WTC11 (cell line): ENCODE data around the gene RALA. TPM values are rescaled to one million over a fixed set of nuclear protein-coding genes. Genes with fewer than 3 reads are reported as not detected.

Experiments
- ATAC-seq: fragments of 200-7000 bp; cut with Tn5 transposase; 2 replicates; pipeline ENCODE4 v1.10.0; 2021; ENCODE audit warnings: mild to moderate bottlenecking, moderate library complexity
- CTCF ChIA-PET: fragments of 300-600 bp; sonication (Branson Sonifier 250); formaldehyde crosslinking; loops from one replicate; lab custom pipeline; 2021; ENCODE audit warnings: antibody characterized with exemption; lab: Charles Lee
- POLR2A ChIA-PET: fragments of 350-600 bp; sonication (Branson Sonifier 250); formaldehyde crosslinking; loops from one replicate; lab custom pipeline; 2021; ENCODE audit warnings: antibody characterized with exemption; lab: Charles Lee
- DNase-seq: peaks from one replicate; pipeline ENCODE4 v3.0.0; 2021; ENCODE audit warnings: low spot score
- H3K27ac Mint-ChIP-seq: 2 replicates; pipeline ENCODE4 v1.8.0; 2021; ENCODE audit warnings: mixed read lengths
- H3K27me3 Mint-ChIP-seq: 2 replicates; pipeline ENCODE4 v1.8.0; 2021; ENCODE audit warnings: low read depth, mild to moderate bottlenecking, moderate library complexity, mixed read lengths
- H3K36me3 Mint-ChIP-seq: 2 replicates; pipeline ENCODE4 v1.8.0; 2021; ENCODE audit warnings: mixed read lengths
- H3K4me1 Mint-ChIP-seq: 2 replicates; pipeline ENCODE4 v1.8.0; 2022; ENCODE audit warnings: mixed read lengths
- H3K4me3 Mint-ChIP-seq: 2 replicates; pipeline ENCODE4 v1.8.0; 2021; ENCODE audit warnings: mild to moderate bottlenecking, moderate library complexity, mixed read lengths
- H3K9me3 Mint-ChIP-seq: 2 replicates; pipeline ENCODE4 v1.8.0; 2021; ENCODE audit warnings: mixed read lengths
- CREB1 ChIP-seq: sonication (generic); formaldehyde crosslinking; IDR thresholded peaks from 2 replicates; pipeline ENCODE4 v1.8.0; 2023; ENCODE audit warnings: mild to moderate bottlenecking, missing genetic modification reagents
- ESRRA ChIP-seq: sonication (generic); formaldehyde crosslinking; IDR thresholded peaks from 2 replicates; pipeline ENCODE4 v1.8.1; 2022; ENCODE audit warnings: mild to moderate bottlenecking, missing genetic modification reagents, borderline replicate concordance
- HMGA2 ChIP-seq: fragments of 250-450 bp; sonication (Bioruptor Pico); IDR thresholded peaks from 2 replicates; pipeline ENCODE4 v1.4.0; 2021; ENCODE audit warnings: mild to moderate bottlenecking, moderate library complexity
- IRF2 ChIP-seq: sonication (generic); formaldehyde crosslinking; IDR thresholded peaks from 2 replicates; pipeline ENCODE4 v1.8.0; 2022; ENCODE audit warnings: low read depth, missing genetic modification reagents, borderline replicate concordance
- NFE2L1 ChIP-seq: sonication (generic); formaldehyde crosslinking; IDR thresholded peaks from 2 replicates; pipeline ENCODE4 v1.8.1; 2023; ENCODE audit warnings: missing genetic modification reagents
- SP1 ChIP-seq: sonication (generic); formaldehyde crosslinking; conservative IDR thresholded peaks from 2 replicates; pipeline ENCODE4 v1.8.1; 2022; ENCODE audit warnings: missing genetic modification reagents
- TEAD4 ChIP-seq: sonication (generic); formaldehyde crosslinking; IDR thresholded peaks from 2 replicates; pipeline ENCODE4 v1.8.0; 2022; ENCODE audit warnings: mild to moderate bottlenecking, missing genetic modification reagents
- TP53 ChIP-seq: sonication (generic); formaldehyde crosslinking; IDR thresholded peaks from 2 replicates; pipeline ENCODE4 v1.8.1; 2023; ENCODE audit warnings: mild to moderate bottlenecking, missing genetic modification reagents
- ZNF263 ChIP-seq: sonication (generic); formaldehyde crosslinking; IDR thresholded peaks from 2 replicates; pipeline ENCODE4 v1.8.1; 2022; ENCODE audit warnings: low read depth, mild to moderate bottlenecking, moderate library complexity, missing genetic modification reagents
- ZNF317 ChIP-seq: sonication (generic); formaldehyde crosslinking; IDR thresholded peaks from 2 replicates; pipeline ENCODE4 v1.8.1; 2023; ENCODE audit warnings: low read depth, mild to moderate bottlenecking, moderate library complexity, missing genetic modification reagents, borderline replicate concordance
- ZNF416 ChIP-seq: fragments of 250-450 bp; sonication (Bioruptor Pico); IDR thresholded peaks from 2 replicates; pipeline ENCODE4 v1.9.0; 2021; ENCODE audit warnings: mild to moderate bottlenecking, inconsistent platforms
- total RNA-seq: library from RNA; stranded (reverse); gene quantifications from 3 replicates; pipeline ENCODE4 v1.2.3, GENCODE V29; 2021
- TF ChIP-seq, protein P1 (sequence below): sonication (generic); formaldehyde crosslinking; IDR thresholded peaks from 2 replicates; pipeline ENCODE4 v1.8.0; 2022; ENCODE audit warnings: missing genetic modification reagents
- TF ChIP-seq, protein P2 (sequence below): fragments of 250-450 bp; sonication (Bioruptor Pico); conservative IDR thresholded peaks from 2 replicates; pipeline ENCODE4 v1.9.0; 2021; ENCODE audit warnings: mild to moderate bottlenecking
- TF ChIP-seq, protein P3 (sequence below): fragments of 200-600 bp; IDR thresholded peaks from 2 replicates; pipeline ENCODE4 v1.8.0; 2022; ENCODE audit warnings: antibody characterized with exemption
- TF ChIP-seq, protein P4 (sequence below): sonication (generic); formaldehyde crosslinking; IDR thresholded peaks from 2 replicates; pipeline ENCODE4 v1.8.1; 2023; ENCODE audit warnings: mild to moderate bottlenecking, missing genetic modification reagents, moderate library complexity
- TF ChIP-seq, protein P5 (sequence below): fragments of 250-450 bp; sonication (Bioruptor Pico); IDR thresholded peaks from 2 replicates; pipeline ENCODE4 v1.9.0; 2021; ENCODE audit warnings: mild to moderate bottlenecking
- TF ChIP-seq, protein P6 (sequence below): fragments of 250-450 bp; sonication (Bioruptor Pico); IDR thresholded peaks from 2 replicates; pipeline ENCODE4 v1.9.0; 2021; ENCODE audit warnings: mild to moderate bottlenecking
- TF ChIP-seq, protein P7 (sequence below): sonication (generic); formaldehyde crosslinking; conservative IDR thresholded peaks from 2 replicates; pipeline ENCODE4 v1.8.1; 2022; ENCODE audit warnings: mild to moderate bottlenecking, missing genetic modification reagents
- TF ChIP-seq, protein P8 (sequence below): sonication (generic); formaldehyde crosslinking; IDR thresholded peaks from 2 replicates; pipeline ENCODE4 v1.8.1; 2023; ENCODE audit warnings: mild to moderate bottlenecking, moderate library complexity, missing genetic modification reagents

The RALA gene
- total RNA-seq, 1 experiment from 2014 or later, result 57.3 TPM

DNA sequence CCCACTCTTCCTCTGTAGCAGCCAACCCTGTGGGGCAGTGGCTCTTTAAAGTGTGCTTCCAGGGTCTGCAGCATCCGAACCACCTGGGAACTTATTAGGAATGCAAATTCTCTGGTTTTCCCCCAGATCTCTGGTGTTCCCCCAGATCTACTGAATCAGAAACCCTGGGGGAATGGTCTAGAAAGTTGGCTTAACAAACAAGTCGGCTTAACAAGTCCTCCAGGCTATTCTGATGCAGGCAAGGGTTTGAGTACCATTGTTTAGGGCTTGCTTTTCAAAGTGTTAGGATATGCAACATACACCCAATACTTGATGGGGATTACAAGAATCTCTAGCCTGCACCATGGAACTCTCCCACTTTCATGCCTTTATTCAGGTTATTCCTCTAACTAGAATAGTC is 126.3 kb downstream of the RALA start:
- ATAC-seq, result peak; percentile 15
- DNase-seq, result no peak
- Mint-ChIP-seq H3K9me3 (peaks cover 15% of the 10 kb centered on the region), H3K4me1 (peaks cover 43% of the 10 kb centered on the region), H3K4me3 (no peak overlapping the region), H3K27me3 (no peaks in the 10 kb centered on the region), H3K27ac (peak overlapping the region; percentile 18; the same call in 1 of the 2 replicates), H3K36me3 (peaks cover 16% of the 10 kb centered on the region)
- ChIA-PET POLR2A (no interaction called here), CTCF (interaction anchor here (1.7 kb wide), 1 partner anchor 8 kb away, joined by 6 read pairs; no protein-coding TSS in a partner anchor)
- TF ChIP-seq, protein P1, sequence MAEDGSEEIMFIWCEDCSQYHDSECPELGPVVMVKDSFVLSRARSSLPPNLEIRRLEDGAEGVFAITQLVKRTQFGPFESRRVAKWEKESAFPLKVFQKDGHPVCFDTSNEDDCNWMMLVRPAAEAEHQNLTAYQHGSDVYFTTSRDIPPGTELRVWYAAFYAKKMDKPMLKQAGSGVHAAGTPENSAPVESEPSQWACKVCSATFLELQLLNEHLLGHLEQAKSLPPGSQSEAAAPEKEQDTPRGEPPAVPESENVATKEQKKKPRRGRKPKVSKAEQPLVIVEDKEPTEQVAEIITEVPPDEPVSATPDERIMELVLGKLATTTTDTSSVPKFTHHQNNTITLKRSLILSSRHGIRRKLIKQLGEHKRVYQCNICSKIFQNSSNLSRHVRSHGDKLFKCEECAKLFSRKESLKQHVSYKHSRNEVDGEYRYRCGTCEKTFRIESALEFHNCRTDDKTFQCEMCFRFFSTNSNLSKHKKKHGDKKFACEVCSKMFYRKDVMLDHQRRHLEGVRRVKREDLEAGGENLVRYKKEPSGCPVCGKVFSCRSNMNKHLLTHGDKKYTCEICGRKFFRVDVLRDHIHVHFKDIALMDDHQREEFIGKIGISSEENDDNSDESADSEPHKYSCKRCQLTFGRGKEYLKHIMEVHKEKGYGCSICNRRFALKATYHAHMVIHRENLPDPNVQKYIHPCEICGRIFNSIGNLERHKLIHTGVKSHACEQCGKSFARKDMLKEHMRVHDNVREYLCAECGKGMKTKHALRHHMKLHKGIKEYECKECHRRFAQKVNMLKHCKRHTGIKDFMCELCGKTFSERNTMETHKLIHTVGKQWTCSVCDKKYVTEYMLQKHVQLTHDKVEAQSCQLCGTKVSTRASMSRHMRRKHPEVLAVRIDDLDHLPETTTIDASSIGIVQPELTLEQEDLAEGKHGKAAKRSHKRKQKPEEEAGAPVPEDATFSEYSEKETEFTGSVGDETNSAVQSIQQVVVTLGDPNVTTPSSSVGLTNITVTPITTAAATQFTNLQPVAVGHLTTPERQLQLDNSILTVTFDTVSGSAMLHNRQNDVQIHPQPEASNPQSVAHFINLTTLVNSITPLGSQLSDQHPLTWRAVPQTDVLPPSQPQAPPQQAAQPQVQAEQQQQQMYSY (CRISPR knock-in tag), result no peak
- TF ChIP-seq ESRRA (CRISPR knock-in tag) (no peak), IRF2 (CRISPR knock-in tag) (no peak), TP53 (CRISPR knock-in tag) (no peak), NFE2L1 (CRISPR knock-in tag) (no peak), ZNF317 (no peak), SP1 (CRISPR knock-in tag) (no peak), ZNF263 (CRISPR knock-in tag) (no peak), TEAD4 (CRISPR knock-in tag) (no peak), HMGA2 (CRISPR knock-in tag) (no peak), CREB1 (CRISPR knock-in tag) (no peak), ZNF416 (CRISPR knock-in tag) (no peak)
- TF ChIP-seq, protein P2, sequence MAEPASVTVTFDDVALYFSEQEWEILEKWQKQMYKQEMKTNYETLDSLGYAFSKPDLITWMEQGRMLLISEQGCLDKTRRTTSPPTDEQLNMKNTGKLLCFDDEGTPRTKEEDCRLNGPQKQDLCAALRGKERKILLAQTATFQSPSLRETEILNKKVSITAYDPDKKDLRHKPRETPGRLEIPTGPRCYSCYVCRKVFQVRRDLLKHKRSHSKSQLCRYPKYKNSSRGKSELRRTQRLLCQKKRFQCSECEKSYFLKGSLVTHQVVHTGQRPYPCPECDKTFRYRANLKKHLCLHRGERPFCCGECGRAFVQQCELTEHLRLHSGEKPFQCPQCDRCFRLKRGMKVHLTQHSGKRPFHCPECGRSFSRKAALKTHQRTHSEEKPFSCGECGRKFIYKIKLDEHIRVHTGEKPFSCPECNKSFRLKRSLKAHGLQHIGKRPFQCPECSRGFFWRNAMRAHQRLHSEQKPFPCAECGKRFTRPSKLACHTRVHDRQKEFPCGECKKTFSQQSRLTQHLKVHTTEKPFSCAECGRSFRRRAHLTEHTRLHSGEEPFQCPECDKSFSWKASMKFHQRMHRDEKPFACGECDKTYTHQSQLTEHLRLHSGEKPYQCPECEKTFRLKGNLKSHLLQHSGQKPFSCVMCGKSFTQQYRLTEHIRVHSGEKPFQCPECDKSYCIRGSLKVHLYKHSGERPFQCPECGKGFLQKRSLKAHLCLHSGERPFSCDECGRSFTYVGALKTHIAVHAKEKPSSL, result no peak
- TF ChIP-seq, protein P3, sequence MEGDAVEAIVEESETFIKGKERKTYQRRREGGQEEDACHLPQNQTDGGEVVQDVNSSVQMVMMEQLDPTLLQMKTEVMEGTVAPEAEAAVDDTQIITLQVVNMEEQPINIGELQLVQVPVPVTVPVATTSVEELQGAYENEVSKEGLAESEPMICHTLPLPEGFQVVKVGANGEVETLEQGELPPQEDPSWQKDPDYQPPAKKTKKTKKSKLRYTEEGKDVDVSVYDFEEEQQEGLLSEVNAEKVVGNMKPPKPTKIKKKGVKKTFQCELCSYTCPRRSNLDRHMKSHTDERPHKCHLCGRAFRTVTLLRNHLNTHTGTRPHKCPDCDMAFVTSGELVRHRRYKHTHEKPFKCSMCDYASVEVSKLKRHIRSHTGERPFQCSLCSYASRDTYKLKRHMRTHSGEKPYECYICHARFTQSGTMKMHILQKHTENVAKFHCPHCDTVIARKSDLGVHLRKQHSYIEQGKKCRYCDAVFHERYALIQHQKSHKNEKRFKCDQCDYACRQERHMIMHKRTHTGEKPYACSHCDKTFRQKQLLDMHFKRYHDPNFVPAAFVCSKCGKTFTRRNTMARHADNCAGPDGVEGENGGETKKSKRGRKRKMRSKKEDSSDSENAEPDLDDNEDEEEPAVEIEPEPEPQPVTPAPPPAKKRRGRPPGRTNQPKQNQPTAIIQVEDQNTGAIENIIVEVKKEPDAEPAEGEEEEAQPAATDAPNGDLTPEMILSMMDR, result no peak
- TF ChIP-seq, protein P4, sequence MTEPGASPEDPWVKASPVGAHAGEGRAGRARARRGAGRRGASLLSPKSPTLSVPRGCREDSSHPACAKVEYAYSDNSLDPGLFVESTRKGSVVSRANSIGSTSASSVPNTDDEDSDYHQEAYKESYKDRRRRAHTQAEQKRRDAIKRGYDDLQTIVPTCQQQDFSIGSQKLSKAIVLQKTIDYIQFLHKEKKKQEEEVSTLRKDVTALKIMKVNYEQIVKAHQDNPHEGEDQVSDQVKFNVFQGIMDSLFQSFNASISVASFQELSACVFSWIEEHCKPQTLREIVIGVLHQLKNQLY, result no peak
- TF ChIP-seq, protein P5, sequence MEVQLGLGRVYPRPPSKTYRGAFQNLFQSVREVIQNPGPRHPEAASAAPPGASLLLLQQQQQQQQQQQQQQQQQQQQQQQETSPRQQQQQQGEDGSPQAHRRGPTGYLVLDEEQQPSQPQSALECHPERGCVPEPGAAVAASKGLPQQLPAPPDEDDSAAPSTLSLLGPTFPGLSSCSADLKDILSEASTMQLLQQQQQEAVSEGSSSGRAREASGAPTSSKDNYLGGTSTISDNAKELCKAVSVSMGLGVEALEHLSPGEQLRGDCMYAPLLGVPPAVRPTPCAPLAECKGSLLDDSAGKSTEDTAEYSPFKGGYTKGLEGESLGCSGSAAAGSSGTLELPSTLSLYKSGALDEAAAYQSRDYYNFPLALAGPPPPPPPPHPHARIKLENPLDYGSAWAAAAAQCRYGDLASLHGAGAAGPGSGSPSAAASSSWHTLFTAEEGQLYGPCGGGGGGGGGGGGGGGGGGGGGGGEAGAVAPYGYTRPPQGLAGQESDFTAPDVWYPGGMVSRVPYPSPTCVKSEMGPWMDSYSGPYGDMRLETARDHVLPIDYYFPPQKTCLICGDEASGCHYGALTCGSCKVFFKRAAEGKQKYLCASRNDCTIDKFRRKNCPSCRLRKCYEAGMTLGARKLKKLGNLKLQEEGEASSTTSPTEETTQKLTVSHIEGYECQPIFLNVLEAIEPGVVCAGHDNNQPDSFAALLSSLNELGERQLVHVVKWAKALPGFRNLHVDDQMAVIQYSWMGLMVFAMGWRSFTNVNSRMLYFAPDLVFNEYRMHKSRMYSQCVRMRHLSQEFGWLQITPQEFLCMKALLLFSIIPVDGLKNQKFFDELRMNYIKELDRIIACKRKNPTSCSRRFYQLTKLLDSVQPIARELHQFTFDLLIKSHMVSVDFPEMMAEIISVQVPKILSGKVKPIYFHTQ (CRISPR knock-in tag), result no peak
- TF ChIP-seq, protein P6, sequence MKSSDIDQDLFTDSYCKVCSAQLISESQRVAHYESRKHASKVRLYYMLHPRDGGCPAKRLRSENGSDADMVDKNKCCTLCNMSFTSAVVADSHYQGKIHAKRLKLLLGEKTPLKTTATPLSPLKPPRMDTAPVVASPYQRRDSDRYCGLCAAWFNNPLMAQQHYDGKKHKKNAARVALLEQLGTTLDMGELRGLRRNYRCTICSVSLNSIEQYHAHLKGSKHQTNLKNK, result no peak
- TF ChIP-seq, protein P7, sequence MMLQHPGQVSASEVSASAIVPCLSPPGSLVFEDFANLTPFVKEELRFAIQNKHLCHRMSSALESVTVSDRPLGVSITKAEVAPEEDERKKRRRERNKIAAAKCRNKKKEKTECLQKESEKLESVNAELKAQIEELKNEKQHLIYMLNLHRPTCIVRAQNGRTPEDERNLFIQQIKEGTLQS, result no peak
- TF ChIP-seq, protein P8, sequence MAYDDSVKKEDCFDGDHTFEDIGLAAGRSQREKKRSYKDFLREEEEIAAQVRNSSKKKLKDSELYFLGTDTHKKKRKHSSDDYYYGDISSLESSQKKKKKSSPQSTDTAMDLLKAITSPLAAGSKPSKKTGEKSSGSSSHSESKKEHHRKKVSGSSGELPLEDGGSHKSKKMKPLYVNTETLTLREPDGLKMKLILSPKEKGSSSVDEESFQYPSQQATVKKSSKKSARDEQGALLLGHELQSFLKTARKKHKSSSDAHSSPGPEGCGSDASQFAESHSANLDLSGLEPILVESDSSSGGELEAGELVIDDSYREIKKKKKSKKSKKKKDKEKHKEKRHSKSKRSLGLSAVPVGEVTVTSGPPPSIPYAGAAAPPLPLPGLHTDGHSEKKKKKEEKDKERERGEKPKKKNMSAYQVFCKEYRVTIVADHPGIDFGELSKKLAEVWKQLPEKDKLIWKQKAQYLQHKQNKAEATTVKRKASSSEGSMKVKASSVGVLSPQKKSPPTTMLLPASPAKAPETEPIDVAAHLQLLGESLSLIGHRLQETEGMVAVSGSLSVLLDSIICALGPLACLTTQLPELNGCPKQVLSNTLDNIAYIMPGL, result no peak
